ES-I3 (cell line): ENCODE results near the gene APPBP2.
A peak's percentile ranks its signal among the peaks of the same experiment; 100 is the strongest.

Experiments
- H3K36me3 ChIP-seq: 2 replicates; pipeline ENCODE4 v1.6.1; 2013; ENCODE audit warnings: mild to moderate bottlenecking, low read length, control low read depth, moderate library complexity; ENCODE audit not compliant: insufficient read depth
- H3K4me1 ChIP-seq: 2 replicates; pipeline ENCODE4 v1.6.1; 2013; ENCODE audit warnings: mild to moderate bottlenecking, control low read depth, low read length; ENCODE audit not compliant: insufficient read depth
- H3K9ac ChIP-seq: 2 replicates; pipeline ENCODE4 v1.6.1; 2013; ENCODE audit warnings: low read depth, mild to moderate bottlenecking, low read length, moderate library complexity
- H3K9me3 ChIP-seq: 2 replicates; pipeline ENCODE4 v1.6.1; 2013; ENCODE audit warnings: mild to moderate bottlenecking, low read length, moderate library complexity; ENCODE audit not compliant: control insufficient read depth, insufficient read depth

The APPBP2 gene

GRCh38 chr17:60545465-60546191 lies 19.6 kb upstream of the APPBP2 start:
- Histone ChIP-seq H3K9me3 (peaks cover 3% of the 10 kb centered on the region), H3K36me3 (no peaks in the 10 kb centered on the region), H3K4me1 (no peaks in the 10 kb centered on the region; the same call in 1 of the 2 replicates), H3K9ac (no peak overlapping the region)

- no peaks in the 10 kb centered on the region; the same call in 1 of the 2 replicates for H3K4me1 ChIP-seq
Observed at GRCh38 chr17:60542071-60542470, 16.0 kb upstream of the APPBP2 start.

DNA sequence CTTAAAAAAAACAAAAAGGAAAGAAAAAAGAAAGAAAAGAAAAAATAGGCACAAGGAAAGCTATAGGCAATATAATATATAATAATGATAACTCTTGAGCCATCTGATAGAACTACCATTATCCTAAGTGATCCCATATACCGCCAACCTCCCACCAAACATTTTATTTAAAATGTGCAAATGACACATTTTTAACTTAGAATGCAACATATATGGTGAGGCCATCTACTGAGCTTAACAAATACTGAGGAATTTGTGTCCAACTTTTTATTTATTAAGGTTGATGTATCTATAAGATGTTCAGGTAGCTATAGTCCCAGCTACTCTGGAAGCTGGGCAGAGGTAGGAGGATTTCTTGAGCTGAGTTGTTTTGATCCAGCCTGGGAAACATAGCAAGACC lies 14.4 kb upstream of the APPBP2 start:
- H3K9ac ChIP-seq = no peak overlapping the region
- H3K4me1 ChIP-seq = no peaks in the 10 kb centered on the region
- no peaks in the 10 kb centered on the region for H3K36me3 ChIP-seq
- H3K9me3 ChIP-seq = no peaks in the 10 kb centered on the region

More at GRCh38 chr17:60542071-60542470, 16.0 kb upstream of the APPBP2 start:
- H3K9ac ChIP-seq = no peak overlapping the region
- H3K9me3 ChIP-seq = no peaks in the 10 kb centered on the region
- H3K36me3 ChIP-seq = no peaks in the 10 kb centered on the region

DNA sequence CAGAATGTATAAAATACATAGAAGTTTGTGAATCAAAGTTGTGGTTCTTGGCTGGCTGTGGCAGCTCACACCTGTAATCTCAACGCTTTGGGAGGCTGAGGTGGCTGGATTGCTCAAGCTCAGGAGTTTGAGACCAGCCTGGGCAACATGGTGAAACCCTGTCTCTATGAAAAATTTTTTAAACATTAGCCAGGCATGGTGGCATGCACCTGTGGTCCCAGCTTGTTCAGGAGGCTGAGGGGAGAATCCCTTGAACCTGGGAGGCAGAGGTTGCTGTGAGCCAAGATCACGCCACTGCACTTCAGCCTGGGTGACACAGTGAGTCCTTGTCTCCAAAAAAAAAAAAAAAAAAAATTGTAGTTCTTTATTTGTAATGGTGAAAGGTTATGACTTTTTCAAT lies 13.8 kb upstream of the APPBP2 start:
- Histone ChIP-seq H3K4me1 (no peaks in the 10 kb centered on the region), H3K9me3 (no peaks in the 10 kb centered on the region), H3K9ac (no peak overlapping the region), H3K36me3 (no peaks in the 10 kb centered on the region)

GRCh38 chr17:60538726-60539125 lies 12.7 kb upstream of the APPBP2 start:
- H3K9me3 ChIP-seq = no peaks in the 10 kb centered on the region
- H3K9ac ChIP-seq = no peak overlapping the region
- no peaks in the 10 kb centered on the region for H3K4me1 ChIP-seq
- H3K36me3 ChIP-seq = no peaks in the 10 kb centered on the region

- H3K36me3 ChIP-seq = no peaks in the 10 kb centered on the region
Observed at GRCh38 chr17:60535382-60536279, 9.6 kb upstream of the APPBP2 start.

DNA sequence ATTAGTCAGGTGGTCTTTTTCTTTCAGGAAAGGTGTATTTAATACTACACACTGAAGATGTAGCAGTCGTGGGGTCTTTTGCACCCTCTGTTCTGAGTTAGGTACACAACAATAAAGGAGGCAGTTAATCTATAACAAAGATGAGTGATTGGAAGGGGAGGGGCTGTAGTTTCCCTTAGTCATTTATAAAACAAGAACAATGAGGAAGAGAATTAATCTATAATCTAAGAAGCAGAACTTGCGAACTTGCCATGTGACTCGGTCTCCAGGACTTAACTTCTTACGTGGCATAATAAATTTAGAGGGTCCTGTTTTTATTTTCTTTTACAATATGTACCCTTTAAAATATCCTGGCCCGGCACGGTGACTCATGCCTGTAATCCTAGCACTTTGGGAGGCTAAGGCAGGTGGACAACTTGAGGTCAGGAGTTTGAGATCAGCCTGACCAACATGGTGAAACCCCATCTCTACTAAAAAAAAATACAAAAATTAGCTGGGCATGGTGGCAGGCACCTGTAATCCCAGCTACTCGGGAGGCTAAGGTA lies 8.6 kb upstream of the APPBP2 start:
- no peak overlapping the region for H3K9ac ChIP-seq
- H3K9me3 ChIP-seq = no peaks in the 10 kb centered on the region
- H3K36me3 ChIP-seq = no peaks in the 10 kb centered on the region
- no peaks in the 10 kb centered on the region for H3K4me1 ChIP-seq

More at GRCh38 chr17:60535382-60536279, 9.6 kb upstream of the APPBP2 start:
- no peak overlapping the region for H3K9ac ChIP-seq
- no peaks in the 10 kb centered on the region for H3K4me1 ChIP-seq
- H3K9me3 ChIP-seq = no peaks in the 10 kb centered on the region

GRCh38 chr17:60534010-60534555 lies 8.0 kb upstream of the APPBP2 start:
- Histone ChIP-seq H3K4me1 (no peaks in the 10 kb centered on the region), H3K9ac (no peak overlapping the region), H3K36me3 (no peaks in the 10 kb centered on the region), H3K9me3 (0 out of 2 replicates have a peak, but pooled peaks cover under 1% of the 10 kb centered on the region)

- H3K9ac ChIP-seq = no peak overlapping the region
- H3K36me3 ChIP-seq = peaks cover 3% of the 10 kb centered on the region; the same call in 1 of the 2 replicates
- 0 out of 2 replicates have a peak, but pooled peaks cover 2% of the 10 kb centered on the region for H3K9me3 ChIP-seq
Observed at GRCh38 chr17:60529806-60530205, 3.8 kb upstream of the APPBP2 start.

GRCh38 chr17:60528828-60529227 lies 2.8 kb upstream of the APPBP2 start:
- Histone ChIP-seq H3K36me3 (peaks cover 3% of the 10 kb centered on the region; the same call in 1 of the 2 replicates), H3K9me3 (0 out of 2 replicates have a peak, but pooled peaks cover 2% of the 10 kb centered on the region), H3K4me1 (no peaks in the 10 kb centered on the region), H3K9ac (no peak overlapping the region)

More at GRCh38 chr17:60529806-60530205, 3.8 kb upstream of the APPBP2 start:
- no peaks in the 10 kb centered on the region for H3K4me1 ChIP-seq

- no peaks in the 10 kb centered on the region for H3K4me1 ChIP-seq
- H3K9me3 ChIP-seq = 0 out of 2 replicates have a peak, but pooled peaks cover 2% of the 10 kb centered on the region
- H3K36me3 ChIP-seq = peaks cover 3% of the 10 kb centered on the region; the same call in 1 of the 2 replicates
- H3K9ac ChIP-seq = no peak overlapping the region
Observed at GRCh38 chr17:60527701-60528100, 1.7 kb upstream of the APPBP2 start.

GRCh38 chr17:60526726-60527125 lies 684 bp upstream of the APPBP2 start:
- H3K9ac ChIP-seq = peak overlapping the region; percentile 97
- H3K36me3 ChIP-seq = peaks cover 3% of the 10 kb centered on the region; the same call in 1 of the 2 replicates
- 0 out of 2 replicates have a peak, but pooled peaks cover 2% of the 10 kb centered on the region for H3K9me3 ChIP-seq

GRCh38 chr17:60525328-60525684 lies 736 bp downstream of the APPBP2 start:
- Histone ChIP-seq H3K9ac (peak overlapping the region; percentile 97), H3K9me3 (0 out of 2 replicates have a peak, but pooled peaks cover 2% of the 10 kb centered on the region), H3K4me1 (no peaks in the 10 kb centered on the region), H3K36me3 (peaks cover 3% of the 10 kb centered on the region; the same call in 1 of the 2 replicates)

More at GRCh38 chr17:60526726-60527125, 684 bp upstream of the APPBP2 start:
- H3K4me1 ChIP-seq = no peaks in the 10 kb centered on the region
